H9 (cell line): ENCODE results near the gene PTGS1. TPM values are rescaled to one million over a fixed set of nuclear protein-coding genes. Genes with fewer than 3 reads are reported as not detected.

Experiments
- DNase-seq: peaks from one replicate; pipeline ENCODE4 v3.0.0-alpha.2; 2017
- H2AFZ ChIP-seq: one replicate; pipeline ENCODE4 v1.6.1; 2013; ENCODE audit warnings: mild to moderate bottlenecking, low read length, control low read depth, moderate library complexity
- H2AK5ac ChIP-seq: 2 replicates; pipeline ENCODE4 v1.6.1; 2013; ENCODE audit warnings: low read length, control low read depth, mixed read lengths; ENCODE audit not compliant: insufficient read length
- H2BK120ac ChIP-seq: one replicate; pipeline ENCODE4 v1.6.1; 2013; ENCODE audit warnings: low read depth, mild to moderate bottlenecking, low read length, control low read depth, inconsistent platforms; ENCODE audit not compliant: poor library complexity, severe bottlenecking
- H2BK12ac ChIP-seq: 2 replicates; pipeline ENCODE4 v1.6.1; 2013; ENCODE audit warnings: low read length, control low read depth, mixed read lengths, low read depth; ENCODE audit not compliant: insufficient read length
- H2BK15ac ChIP-seq: 2 replicates; pipeline ENCODE4 v1.6.1; 2013; ENCODE audit warnings: low read depth, low read length, control low read depth
- H2BK20ac ChIP-seq: one replicate; pipeline ENCODE4 v1.6.1; 2013; ENCODE audit warnings: low read depth, mild to moderate bottlenecking, low read length, control low read depth, inconsistent platforms; ENCODE audit not compliant: poor library complexity, severe bottlenecking
- H2BK5ac ChIP-seq: 2 replicates; pipeline ENCODE4 v1.6.1; 2013; ENCODE audit warnings: low read length, control low read depth, mixed read lengths; ENCODE audit not compliant: insufficient read length
- H3K14ac ChIP-seq: 2 replicates; pipeline ENCODE4 v1.6.1; 2013; ENCODE audit warnings: low read length, control low read depth; ENCODE audit not compliant: insufficient read depth
- H3K18ac ChIP-seq: 2 replicates; pipeline ENCODE4 v1.6.1; 2013; ENCODE audit warnings: low read depth, mild to moderate bottlenecking, mixed read lengths, low read length, control low read depth; ENCODE audit not compliant: insufficient read length
- H3K23ac ChIP-seq: 2 replicates; pipeline ENCODE4 v1.6.1; 2013; ENCODE audit warnings: low read length, control low read depth, mixed read lengths, low read depth; ENCODE audit not compliant: insufficient read length
- H3K23me2 ChIP-seq: 2 replicates; pipeline ENCODE4 v1.6.1; 2013; ENCODE audit warnings: low read depth, mild to moderate bottlenecking, mixed read lengths, low read length, control low read depth; ENCODE audit not compliant: insufficient read length, poor library complexity, severe bottlenecking
- H3K27ac ChIP-seq: 2 replicates; pipeline ENCODE4 v1.5.1; 2013; ENCODE audit warnings: low read length, control low read depth, mixed read lengths, low read depth; ENCODE audit not compliant: insufficient read length
- H3K27me3 ChIP-seq: 2 replicates; pipeline ENCODE4 v1.6.1; 2013; ENCODE audit warnings: low read length, control low read depth, inconsistent platforms; ENCODE audit not compliant: insufficient read depth
- H3K4ac ChIP-seq: 2 replicates; pipeline ENCODE4 v1.6.1; 2013; ENCODE audit warnings: low read depth, mild to moderate bottlenecking, control low read depth, inconsistent platforms, low read length, moderate library complexity
- H3K4me1 ChIP-seq: 2 replicates; pipeline ENCODE4 v1.6.1; 2013; ENCODE audit warnings: low read length, control low read depth, inconsistent platforms; ENCODE audit not compliant: insufficient read depth
- H3K4me2 ChIP-seq: 2 replicates; pipeline ENCODE4 v1.6.1; 2013; ENCODE audit warnings: low read length, control low read depth, mixed read lengths; ENCODE audit not compliant: insufficient read length, insufficient read depth
- H3K56ac ChIP-seq: 2 replicates; pipeline ENCODE4 v1.6.1; 2013; ENCODE audit warnings: low read depth, mild to moderate bottlenecking, mixed read lengths, low read length, control low read depth; ENCODE audit not compliant: insufficient read length
- H3K79me1 ChIP-seq: 2 replicates; pipeline ENCODE4 v1.6.1; 2013; ENCODE audit warnings: low read depth, mild to moderate bottlenecking, moderate library complexity, low read length, control low read depth, inconsistent platforms; ENCODE audit not compliant: insufficient read depth, poor library complexity, severe bottlenecking
- H3K79me2 ChIP-seq: 2 replicates; pipeline ENCODE4 v1.6.1; 2013; ENCODE audit warnings: low read length, control low read depth, inconsistent platforms; ENCODE audit not compliant: insufficient read depth
- H3K9ac ChIP-seq: 2 replicates; pipeline ENCODE4 v1.6.1; 2013; ENCODE audit warnings: low read length, control low read depth, mixed read lengths; ENCODE audit not compliant: insufficient read length; ENCODE audit errors: extremely low read depth
- H3K9me3 ChIP-seq: one replicate; pipeline ENCODE4 v1.6.1; 2013; ENCODE audit warnings: low read depth, low read length, inconsistent platforms; ENCODE audit not compliant: control insufficient read depth
- H3T11ph ChIP-seq: one replicate; pipeline ENCODE4 v1.6.1; 2013; ENCODE audit warnings: mild to moderate bottlenecking, low read length, control low read depth, inconsistent platforms
- H4K20me1 ChIP-seq: one replicate; pipeline ENCODE4 v1.6.1; 2013; ENCODE audit not compliant: control insufficient read depth, insufficient read length, insufficient read depth
- H4K5ac ChIP-seq: 2 replicates; pipeline ENCODE4 v1.6.1; 2013; ENCODE audit warnings: low read depth, mild to moderate bottlenecking, mixed read lengths, low read length, control low read depth; ENCODE audit not compliant: insufficient read length
- H4K8ac ChIP-seq: replicated peaks from 2 replicates; pipeline ENCODE4 v1.6.1; 2013; ENCODE audit warnings: low read length, control low read depth, mixed read lengths, low read depth; ENCODE audit not compliant: insufficient read length
- H4K91ac ChIP-seq: 2 replicates; pipeline ENCODE4 v1.6.1; 2013; ENCODE audit warnings: low read depth, mild to moderate bottlenecking, moderate library complexity, mixed read lengths, low read length, control low read depth; ENCODE audit not compliant: insufficient read length
- H3K27ac Mint-ChIP-seq, 3 experiments: 2 replicates in 2 of 3; 3 replicates in 1 of 3; pipeline ENCODE4 v1.8.0; 2020 to 2021; ENCODE audit warnings: mixed read lengths in 3 of 3, mild to moderate bottlenecking in 1 of 3, moderate library complexity in 1 of 3
- H3K27me3 Mint-ChIP-seq: 2 replicates; pipeline ENCODE4 v1.8.0; 2021; ENCODE audit warnings: low read depth, mild to moderate bottlenecking, moderate library complexity, mixed read lengths
- H3K36me3 Mint-ChIP-seq, 3 experiments: 2 replicates in 2 of 3; 3 replicates in 1 of 3; pipeline ENCODE4 v1.8.0; 2020 to 2021; ENCODE audit warnings: low read depth in 3 of 3, mixed read lengths in 3 of 3; ENCODE audit not compliant: insufficient read depth in 1 of 3
- H3K4me1 Mint-ChIP-seq, 2 experiments: 2 replicates each; pipeline ENCODE4 v1.8.0; 2020; ENCODE audit warnings: mixed read lengths in 2 of 2
- H3K4me3 Mint-ChIP-seq, 2 experiments: 2 replicates in 1 of 2; 3 replicates in 1 of 2; pipeline ENCODE4 v1.8.0; 2020 to 2021; ENCODE audit warnings: mild to moderate bottlenecking in 2 of 2, mixed read lengths in 2 of 2, moderate library complexity in 1 of 2
- H3K9me3 Mint-ChIP-seq, 2 experiments: 2 replicates in 1 of 2; 3 replicates in 1 of 2; pipeline ENCODE4 v1.8.0; 2020; ENCODE audit warnings: mild to moderate bottlenecking in 2 of 2, mixed read lengths in 2 of 2, moderate library complexity in 1 of 2
- CTCF ChIP-seq: fragments of 200-600 bp; sonication (generic); conservative IDR thresholded peaks from 3 replicates; pipeline ENCODE4 v1.8.0; 2021; ENCODE audit warnings: antibody characterized with exemption, mild to moderate bottlenecking
- WGBS: extraction: QIAGEN DNeasy Blood & Tissue Kit; methylation state at CpG from one replicate; pipeline ENCODE4 v1.1.7; 2013; ENCODE audit warnings: missing lambda C conversion rate, low lambda C conversion rate, mixed read lengths; ENCODE audit not compliant: insufficient read length; ENCODE audit errors: extremely low coverage; 5-methylcytosine and 5-hydroxymethylcytosine counted together
- total RNA-seq: library from RNA; stranded (reverse); gene quantifications from 2 replicates; pipeline ENCODE4 v1.2.1, GENCODE V29; 2021

Gene PTGS1
- total RNA-seq, 1 experiment from 2014 or later: 1.3 TPM

- no peak overlapping the region for H3T11ph ChIP-seq
- Mint-ChIP-seq H3K27me3 (no peaks in the 10 kb centered on the region), H3K36me3 (peaks cover 6 to 29% (median 23%) of the 10 kb centered on the region in 3 experiments; a peak in 6 of 7 replicates), H3K4me1 (peaks cover 17 to 20% of the 10 kb centered on the region in 2 experiments), H3K9me3 (no peaks in the 10 kb centered on the region), H3K27ac (no peak overlapping the region), H3K4me3 (no peak overlapping the region)
- no peak overlapping the region for H3K56ac ChIP-seq
- H2BK12ac ChIP-seq: no peak overlapping the region
- no CpG with 5 or more reads among the region's 2 CpGs for WGBS
- H3K9me3 ChIP-seq: no peaks in the 10 kb centered on the region
- H3K4ac ChIP-seq: no peak overlapping the region
- no peak overlapping the region for H2BK120ac ChIP-seq
- H4K5ac ChIP-seq: no peak overlapping the region
- no peak overlapping the region for H2AK5ac ChIP-seq
- no peaks in the 10 kb centered on the region for H3K23me2 ChIP-seq
- H4K20me1 ChIP-seq: no peaks in the 10 kb centered on the region
- H2BK20ac ChIP-seq: no peak overlapping the region
- no peak overlapping the region for H2AFZ ChIP-seq
- H4K91ac ChIP-seq: no peak overlapping the region
- no peak overlapping the region for H3K23ac ChIP-seq
- H3K4me1 ChIP-seq: no peaks in the 10 kb centered on the region
- DNase-seq: no peak
- no peak overlapping the region for H3K27ac ChIP-seq
- no peak overlapping the region for H3K9ac ChIP-seq
- H2BK5ac ChIP-seq: no peak overlapping the region
- H4K8ac ChIP-seq: no peak overlapping the region
- no peaks in the 10 kb centered on the region for H3K79me2 ChIP-seq
- no peak for TF ChIP-seq CTCF
- no peak overlapping the region for H2BK15ac ChIP-seq
- no peak overlapping the region for H3K14ac ChIP-seq
- H3K4me2 ChIP-seq: no peak overlapping the region
- no peaks in the 10 kb centered on the region for H3K79me1 ChIP-seq
- H3K27me3 ChIP-seq: no peaks in the 10 kb centered on the region
- H3K18ac ChIP-seq: no peak overlapping the region
Measured at GRCh38 chr9:122327175-122327574, 43.6 kb upstream of the PTGS1 start.
